Suprapubic skin (tissue), 3 donors: ENCODE data around the gene KRT8.

Source experiments
- CTCF ChIP-seq, 2 donors: fragments of 200-600 bp in 1 of 2; fragments of 450-650 bp in 1 of 2; sonication (generic) in 1 of 2; IDR thresholded peaks; one replicate each; pipeline ENCODE4 v1.5.1; 2016 to 2019; ENCODE audit warnings: antibody characterized with exemption in 2 of 2, mild to moderate bottlenecking in 1 of 2, moderate library complexity in 1 of 2
- POLR2AphosphoS5 ChIP-seq, 3 donors: sonication (generic); formaldehyde crosslinking; IDR thresholded peaks; one replicate each; pipeline ENCODE4 v1.6.1; 2017; ENCODE audit warnings: antibody characterized with exemption in 3 of 3

- no peak for TF ChIP-seq CTCF (IDR thresholded peaks at IDR 0.05)
- no peak for TF ChIP-seq POLR2AphosphoS5 (IDR thresholded peaks at IDR 0.05)
Measured at GRCh38 chr12:52900896-52901714, 3.8 kb downstream of the KRT8 start.
